ENCODE measurements around the gene NCKAP1. TPM values are rescaled to one million over a fixed set of nuclear protein-coding genes. Genes with fewer than 3 reads are reported as not detected.

The NCKAP1 gene
- total RNA-seq, 1 donor from 2014 or later: 116 TPM

GRCh38 chr2:182951948-182952663, 86.2 kb downstream of the NCKAP1 start:
- Mint-ChIP-seq H3K27ac (ENCODE audit: unreplicated experiment) (no peak overlapping the region), H3K9me3 (ENCODE audit: unreplicated experiment) (no peaks in the 10 kb centered on the region), H3K4me1 (ENCODE audit: low read depth, unreplicated experiment) (no peaks in the 10 kb centered on the region), H3K27me3 (ENCODE audit: unreplicated experiment) (no peaks in the 10 kb centered on the region), H3K36me3 (ENCODE audit: unreplicated experiment) (no peaks in the 10 kb centered on the region), H3K4me3 (ENCODE audit: unreplicated experiment) (no peak overlapping the region)
- no peak for DNase-seq
- no peak for TF ChIP-seq CTCF (IDR thresholded peaks at IDR 0.05; ENCODE audit: partially characterized antibody, unreplicated experiment)

- no peak for TF ChIP-seq CTCF (IDR thresholded peaks at IDR 0.05; ENCODE audit: partially characterized antibody, unreplicated experiment)
- no peak for DNase-seq
- Mint-ChIP-seq H3K27ac (ENCODE audit: unreplicated experiment) (no peak overlapping the region), H3K36me3 (ENCODE audit: unreplicated experiment) (no peaks in the 10 kb centered on the region), H3K4me1 (ENCODE audit: low read depth, unreplicated experiment) (peaks cover 2% of the 10 kb centered on the region), H3K9me3 (ENCODE audit: unreplicated experiment) (no peaks in the 10 kb centered on the region), H3K4me3 (ENCODE audit: unreplicated experiment) (no peak overlapping the region), H3K27me3 (ENCODE audit: unreplicated experiment) (no peaks in the 10 kb centered on the region)
These were observed 87.7 kb downstream of the NCKAP1 start for GRCh38 chr2:182950546-182950945.

- Mint-ChIP-seq H3K27ac (ENCODE audit: unreplicated experiment) (no peak overlapping the region), H3K27me3 (ENCODE audit: unreplicated experiment) (no peaks in the 10 kb centered on the region), H3K9me3 (ENCODE audit: unreplicated experiment) (no peaks in the 10 kb centered on the region), H3K4me3 (ENCODE audit: unreplicated experiment) (no peak overlapping the region), H3K4me1 (ENCODE audit: low read depth, unreplicated experiment) (peaks cover 2% of the 10 kb centered on the region), H3K36me3 (ENCODE audit: unreplicated experiment) (no peaks in the 10 kb centered on the region)
- no peak for TF ChIP-seq CTCF (IDR thresholded peaks at IDR 0.05; ENCODE audit: partially characterized antibody, unreplicated experiment)
- DNase-seq: peak; percentile 27
These were observed 88.6 kb downstream of the NCKAP1 start for GRCh38 chr2:182949572-182950189.

GRCh38 chr2:182949052-182949451, 89.2 kb downstream of the NCKAP1 start:
- Mint-ChIP-seq H3K27ac (ENCODE audit: unreplicated experiment) (no peak overlapping the region), H3K9me3 (ENCODE audit: unreplicated experiment) (no peaks in the 10 kb centered on the region), H3K27me3 (ENCODE audit: unreplicated experiment) (no peaks in the 10 kb centered on the region), H3K4me1 (ENCODE audit: low read depth, unreplicated experiment) (peaks cover 2% of the 10 kb centered on the region), H3K36me3 (ENCODE audit: unreplicated experiment) (no peaks in the 10 kb centered on the region), H3K4me3 (ENCODE audit: unreplicated experiment) (no peak overlapping the region)
- TF ChIP-seq CTCF (IDR thresholded peaks at IDR 0.05; ENCODE audit: partially characterized antibody, unreplicated experiment): no peak
- DNase-seq: no peak

- no peak for TF ChIP-seq CTCF (IDR thresholded peaks at IDR 0.05; ENCODE audit: partially characterized antibody, unreplicated experiment)
- Mint-ChIP-seq H3K36me3 (ENCODE audit: unreplicated experiment) (no peaks in the 10 kb centered on the region), H3K4me3 (ENCODE audit: unreplicated experiment) (no peak overlapping the region), H3K4me1 (ENCODE audit: low read depth, unreplicated experiment) (peaks cover 9% of the 10 kb centered on the region), H3K27me3 (ENCODE audit: unreplicated experiment) (no peaks in the 10 kb centered on the region), H3K9me3 (ENCODE audit: unreplicated experiment) (no peaks in the 10 kb centered on the region), H3K27ac (ENCODE audit: unreplicated experiment) (no peak overlapping the region)
- no peak for DNase-seq
These were observed 91.3 kb downstream of the NCKAP1 start for GRCh38 chr2:182946958-182947369.
